K562 (cell line): ENCODE measurements around the gene PAAF1. TPM values are rescaled to one million over a fixed set of nuclear protein-coding genes. Genes with fewer than 3 reads are reported as not detected.

ENCODE experiments used
- BDP1 ChIP-seq: IDR thresholded peaks from 3 replicates; pipeline ENCODE4 v1.6.1; 2011; ENCODE audit not compliant: insufficient read length, insufficient read depth
- E2F4 ChIP-seq: sonication (generic); formaldehyde crosslinking; IDR thresholded peaks from 2 replicates; pipeline ENCODE4 v1.8.0; 2022; ENCODE audit warnings: mild to moderate bottlenecking, low read depth, missing genetic modification reagents
- E2F8 ChIP-seq: fragments of 450-650 bp; IDR thresholded peaks from 2 replicates; pipeline ENCODE4 v1.7.1; 2018; ENCODE audit warnings: mild to moderate bottlenecking, low read depth; ENCODE audit not compliant: partially characterized antibody
- FOXK2 ChIP-seq, 2 experiments: fragments of 450-650 bp; IDR thresholded peaks in 1 of 2; conservative IDR thresholded peaks in 1 of 2; 2 replicates each; pipeline ENCODE4 v1.6.1; 2016; ENCODE audit warnings: low read depth in 2 of 2, mild to moderate bottlenecking in 1 of 2
- GTF2A2 ChIP-seq: IDR thresholded peaks from 2 replicates; pipeline ENCODE4 v1.6.1; 2016; ENCODE audit warnings: mild to moderate bottlenecking, missing genetic modification characterization, missing compliant biosample characterization
- JUN ChIP-seq, 2 experiments: sonication (generic) in 1 of 2; formaldehyde crosslinking in 1 of 2; IDR thresholded peaks; 2 replicates each; pipeline versions ENCODE4 v1.6.1 to v1.8.0; 2012 to 2022; ENCODE audit warnings: borderline replicate concordance in 2 of 2, mild to moderate bottlenecking in 2 of 2, improper control_type of control experiment in 1 of 2, low read depth in 1 of 2, low read length in 1 of 2, missing genetic modification reagents in 1 of 2
- MAFG ChIP-seq: fragments of 450-650 bp; conservative IDR thresholded peaks from 2 replicates; pipeline ENCODE4 v1.6.1; 2016; ENCODE audit warnings: missing genetic modification characterization, missing compliant biosample characterization
- MTA2 ChIP-seq: fragments of 450-650 bp; IDR thresholded peaks from 2 replicates; pipeline ENCODE4 v1.6.1; 2016; ENCODE audit warnings: low read depth
- MXD1 ChIP-seq: fragments of 250-450 bp; sonication (Bioruptor Pico); IDR thresholded peaks from 2 replicates; pipeline ENCODE4 v1.8.0; 2021; ENCODE audit warnings: borderline replicate concordance, mild to moderate bottlenecking, moderate library complexity; ENCODE audit not compliant: poor library complexity, severe bottlenecking
- NONO ChIP-seq, 2 experiments: fragments of 200-400 bp in 1 of 2; fragments of 450-650 bp in 1 of 2; formaldehyde crosslinking in 1 of 2; IDR thresholded peaks; 2 replicates each; pipeline ENCODE4 v1.6.1; 2017; ENCODE audit warnings: low read depth in 2 of 2, mild to moderate bottlenecking in 2 of 2, moderate library complexity in 2 of 2, low read length in 1 of 2
- NR4A1 ChIP-seq, 2 experiments: fragments of 250-450 bp in 1 of 2; fragments of 450-650 bp in 1 of 2; sonication (Bioruptor Pico) in 1 of 2; IDR thresholded peaks; 2 replicates each; pipeline versions ENCODE4 v1.4.0 to v1.6.1; 2016 to 2020; ENCODE audit warnings: mild to moderate bottlenecking in 2 of 2, missing compliant biosample characterization in 1 of 2, missing genetic modification characterization in 1 of 2, moderate library complexity in 1 of 2
- PTTG1 ChIP-seq: fragments of 450-650 bp; IDR thresholded peaks from 2 replicates; pipeline ENCODE4 v1.6.1; 2016; ENCODE audit warnings: low read depth, mild to moderate bottlenecking, missing genetic modification characterization, missing compliant biosample characterization
- RNF2 ChIP-seq: sonication (generic); IDR thresholded peaks from 2 replicates; pipeline ENCODE4 v1.6.1; 2016
- STAT5A ChIP-seq: IDR thresholded peaks from 2 replicates; pipeline ENCODE4 v1.6.1; 2012; ENCODE audit warnings: low read length, inconsistent platforms, borderline replicate concordance
- TEAD2 ChIP-seq: fragments of 450-650 bp; IDR thresholded peaks from 2 replicates; pipeline ENCODE4 v1.6.1; 2016; ENCODE audit warnings: missing genetic modification characterization, control low read depth, missing compliant biosample characterization
- TEAD4 ChIP-seq, 2 experiments: sonication (generic) in 1 of 2; formaldehyde crosslinking in 1 of 2; IDR thresholded peaks; 2 replicates each; pipeline versions ENCODE4 v1.6.1 to v1.8.0; 2012 to 2022; ENCODE audit warnings: borderline replicate concordance in 1 of 2, inconsistent platforms in 1 of 2, low read length in 1 of 2, mild to moderate bottlenecking in 1 of 2, missing genetic modification reagents in 1 of 2
- ZC3H11A ChIP-seq: IDR thresholded peaks from 2 replicates; pipeline ENCODE4 v1.6.1; 2012; ENCODE audit warnings: low read depth, low read length, improper control_type of control experiment
- ZNF175 ChIP-seq: fragments of 200-800 bp; sonication (Bioruptor generic); IDR thresholded peaks from 2 replicates; pipeline ENCODE4 v1.6.1; 2016; ENCODE audit warnings: low read depth, mild to moderate bottlenecking, missing genetic modification characterization, missing compliant biosample characterization
- ZNF347 ChIP-seq: fragments of 450-650 bp; formaldehyde crosslinking; IDR thresholded peaks from 2 replicates; pipeline ENCODE4 v1.4.0; 2020; ENCODE audit warnings: low read depth, mild to moderate bottlenecking, moderate library complexity
- ZNF384 ChIP-seq: IDR thresholded peaks from 2 replicates; pipeline ENCODE4 v1.6.1; 2012; ENCODE audit warnings: low read depth, low read length, improper control_type of control experiment
- ZNF707 ChIP-seq: fragments of 250-450 bp; sonication (Bioruptor Pico); conservative IDR thresholded peaks from 2 replicates; pipeline ENCODE4 v1.8.0; 2022; ENCODE audit warnings: inconsistent platforms, mild to moderate bottlenecking, moderate library complexity
- polyA plus RNA-seq, 8 experiments: library from polyadenylated mRNA; depleted of rRNA in 4 of 8; stranded (reverse) in 5 of 8; unstranded in 3 of 8; fragments of >200 nt; fragmentation: Nextera tagmentation in 2 of 8; fragmentation: Illumina TruSeq in 1 of 8; extraction: Ambion mirVana in 2 of 8; extraction: Trizol in 1 of 8; gene quantifications; 2 replicates each; pipeline versions ENCODE4 v1.2.1 to v1.2.3, GENCODE V29; 2011 to 2014; ENCODE audit warnings: inconsistent platforms in 1 of 8, missing spikeins in 1 of 8
- total RNA-seq, 7 experiments: library from RNA; depleted of rRNA in 6 of 7; stranded (reverse); fragments of >200 nt in 6 of 7; fragmentation: Illumina TruSeq in 2 of 7; extraction: Trizol in 2 of 7; gene quantifications; 2 replicates each; pipeline versions ENCODE4 v1.2.1 to v1.2.3, GENCODE V29; 2011 to 2021; ENCODE audit warnings: low replicate concordance in 1 of 7

The PAAF1 gene
- total and polyA plus RNA-seq, 9 of the 15 experiments (the other 6 are each of a cell fraction or from before 2014, with no cell fraction given): 13.5 to 78.6 (median 23.3) TPM

- no peak for TF ChIP-seq E2F8
- 0 out of 2 replicates have a peak, but pooled peaks have one; percentile 40 for TF ChIP-seq PTTG1
- no peak for TF ChIP-seq ZNF175 (CRISPR knock-in tag)
- TF ChIP-seq FOXK2 (conservative IDR thresholded peaks at IDR 0.05 in 1 of 2, IDR thresholded peaks at IDR 0.05 in 1 of 2; ENCODE audit: low read depth in 2 of 2): no peak
- no peak for TF ChIP-seq ZC3H11A
- no peak for TF ChIP-seq ZNF347 (CRISPR knock-in tag)
- no peak for TF ChIP-seq E2F4 (CRISPR knock-in tag)
- TF ChIP-seq STAT5A: peak; percentile 56
- TF ChIP-seq NONO (IDR thresholded peaks at IDR 0.05; ENCODE audit: low read depth in 2 of 2, low read length in 1 of 2): no peak
- no peak for TF ChIP-seq GTF2A2 (tag)
- TF ChIP-seq MXD1 (CRISPR knock-in tag): no peak
- peak; percentile 41; the same call in 1 of the 2 replicates for TF ChIP-seq TEAD4 (IDR thresholded peaks at IDR 0.05; ENCODE audit: low read length)
- no peak for TF ChIP-seq TEAD4 (CRISPR knock-in tag; IDR thresholded peaks at IDR 0.05; ENCODE audit: borderline replicate concordance)
- no peak for TF ChIP-seq NR4A1 (CRISPR knock-in tag; IDR thresholded peaks at IDR 0.05)
- TF ChIP-seq NR4A1 (tag; IDR thresholded peaks at IDR 0.05): no peak
- TF ChIP-seq JUN (IDR thresholded peaks at IDR 0.05; ENCODE audit: borderline replicate concordance, low read depth, low read length): no peak
- TF ChIP-seq JUN (CRISPR knock-in tag; IDR thresholded peaks at IDR 0.05; ENCODE audit: borderline replicate concordance): no peak
- TF ChIP-seq RNF2: no peak
- TF ChIP-seq ZNF707 (CRISPR knock-in tag): no peak
- no peak for TF ChIP-seq BDP1
- no peak for TF ChIP-seq MTA2
- TF ChIP-seq MAFG: no peak
- TF ChIP-seq ZNF384: no peak
- TF ChIP-seq TEAD2: no peak
These were observed 25.6 kb upstream of the PAAF1 start (continued) for GRCh38 chr11:73851046-73851764.
